Putamen (tissue), 1 donor: ENCODE data around the gene NPB.
"Not testable (repeated sequence)": the region's sequence is repeated elsewhere in the genome, so short reads cannot be mapped to it uniquely, and the experiment has no call there.

Experiments used
- DNase-seq: peaks from one replicate; pipeline ENCODE4 v3.0.0-alpha.2; 2016; ENCODE audit warnings: low spot score

NPB gene

GRCh38 chr17:81912441-81913309 lies 10.6 kb downstream of the NPB start:
- no peak for DNase-seq

DNA sequence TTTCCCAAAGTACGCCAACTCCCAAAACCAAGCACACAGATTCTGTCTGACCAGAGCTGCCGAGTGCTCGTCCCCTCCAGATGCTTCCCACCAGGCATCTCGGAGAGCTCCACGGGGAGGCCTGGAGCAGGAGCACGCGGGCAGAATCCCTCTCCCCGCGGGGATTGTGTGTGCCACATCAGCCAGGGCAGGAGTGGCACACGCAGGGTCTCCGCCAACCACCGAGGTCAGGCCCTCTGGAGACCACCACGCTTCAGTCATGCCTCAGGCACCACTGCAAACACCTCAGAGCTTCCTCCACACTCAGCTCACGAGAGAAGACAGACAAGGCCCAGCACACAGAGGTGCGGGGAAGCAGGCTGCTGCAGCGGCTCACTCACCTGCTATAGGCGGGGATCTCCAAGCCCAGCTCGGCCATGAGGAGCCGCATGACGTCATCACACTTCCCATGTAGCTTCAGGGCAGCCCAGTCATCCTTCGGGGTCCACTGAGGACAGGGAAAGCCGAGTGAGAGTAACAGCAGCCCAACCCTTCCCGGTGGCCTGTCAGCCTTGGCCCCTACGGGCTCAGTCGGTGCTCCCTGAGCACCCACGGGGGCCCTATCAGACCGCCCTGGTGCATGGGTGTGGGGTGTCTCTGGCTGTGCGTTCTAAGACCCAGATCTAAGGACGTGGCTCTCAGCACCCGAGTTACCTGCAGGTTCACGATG lies 11.5 kb downstream of the NPB start:
- no peak for DNase-seq

GRCh38 chr17:81914103-81914850 lies 12.2 kb downstream of the NPB start:
- no peak for DNase-seq

DNA sequence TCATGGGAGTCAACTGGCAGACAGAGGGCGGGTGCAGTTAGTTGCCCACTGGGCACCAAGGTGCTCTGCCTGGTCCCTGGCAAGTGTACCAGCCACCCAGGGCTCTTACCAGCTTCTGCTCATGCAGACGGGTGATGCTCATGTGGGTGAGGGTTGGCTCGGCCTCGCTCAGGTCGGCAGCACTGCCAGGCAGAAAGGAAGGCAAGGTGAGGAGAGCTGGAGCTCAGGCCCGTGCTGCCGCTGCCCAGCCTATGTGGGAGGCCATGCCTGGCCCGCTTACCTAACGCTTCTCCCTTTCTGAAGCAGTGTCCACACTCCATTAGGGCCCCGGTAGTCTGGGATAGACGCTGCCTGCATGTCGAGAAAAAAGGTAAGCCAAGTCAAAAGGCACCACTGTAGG lies 13.3 kb downstream of the NPB start:
- no peak for DNase-seq

- DNase-seq, result no peak
Observed at GRCh38 chr17:81916234-81917001, 14.4 kb downstream of the NPB start.

DNA sequence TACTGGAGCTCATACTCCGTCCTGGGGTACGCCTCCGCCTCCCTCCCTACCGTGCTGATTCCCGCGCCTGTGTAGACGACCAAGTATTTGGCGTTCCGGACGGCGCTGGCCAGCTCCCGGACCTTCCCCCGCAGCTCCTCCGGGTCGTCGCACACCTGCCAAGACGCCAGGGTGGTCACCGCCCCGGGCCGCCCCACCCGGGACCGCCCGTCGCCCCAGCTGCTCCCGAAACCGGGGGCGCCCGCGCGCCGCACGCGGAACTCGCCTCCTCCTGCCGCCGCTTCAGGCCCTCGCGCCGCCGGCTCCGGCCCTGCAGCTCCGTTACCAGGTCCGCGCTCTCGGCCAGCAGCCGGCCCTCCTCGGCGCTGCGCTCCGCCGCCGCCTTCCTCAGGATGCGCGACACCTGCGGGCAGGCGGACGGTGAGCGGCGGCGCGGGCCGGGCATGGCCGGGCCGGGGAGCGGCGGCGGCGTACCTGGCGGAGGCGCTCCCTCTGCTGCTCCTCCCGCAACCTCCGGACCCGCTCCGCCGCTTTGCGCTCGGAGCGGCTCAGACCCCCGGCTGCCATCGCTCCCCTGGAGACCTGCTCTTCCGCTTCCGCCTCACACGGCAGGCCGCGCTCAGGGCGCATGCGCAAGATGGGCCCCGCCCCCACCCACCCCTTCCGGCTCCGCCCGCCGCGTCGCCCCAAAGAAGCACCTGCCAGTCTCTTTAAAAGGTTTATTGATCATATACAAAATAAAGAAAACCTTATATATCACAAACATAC lies 15.7 kb downstream of the NPB start, which contains the start of gene SIRT7:
Gene SIRT7 (minus strand): TSS at position 612 of the 768 bp plus-strand sequence. CDS start 45 bp downstream, at position 567.
- DNase-seq, result peak; percentile 80

- not testable (repeated sequence) for DNase-seq
Observed at GRCh38 chr17:81918333-81918669, 16.3 kb downstream of the NPB start.

DNA sequence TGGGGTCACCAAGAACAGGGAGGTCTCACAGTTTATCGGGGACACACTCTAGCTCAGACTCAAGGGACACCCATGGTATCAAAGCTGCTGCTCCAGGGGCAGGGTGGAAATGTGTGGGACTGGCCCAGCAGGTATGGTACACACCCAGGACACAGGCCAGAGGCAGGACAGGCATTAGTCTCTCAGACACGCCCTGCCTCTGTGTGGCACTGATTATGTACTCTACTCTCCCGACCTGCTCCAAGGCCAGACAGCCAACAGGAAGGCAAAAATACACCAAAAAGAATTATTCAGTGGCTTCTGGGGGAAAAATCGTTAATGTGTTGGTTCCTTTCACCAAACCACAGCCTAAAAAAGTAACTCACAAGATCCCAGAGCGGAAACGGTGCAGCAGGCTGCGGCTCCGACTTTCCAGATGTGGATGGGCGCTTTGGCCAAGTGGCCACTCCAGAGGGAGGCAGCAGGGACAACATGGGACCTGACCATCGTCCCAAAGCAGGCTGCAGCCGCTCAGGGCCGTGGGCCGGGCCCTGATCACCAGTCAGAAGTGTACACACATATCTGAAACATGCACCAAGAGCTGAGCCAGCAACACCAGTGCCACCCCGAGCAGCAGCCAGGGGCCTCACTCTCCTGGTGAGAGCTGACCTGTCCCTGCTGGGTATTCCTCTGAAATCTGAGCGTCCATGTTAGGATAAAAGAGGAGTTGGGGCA lies 17.0 kb downstream of the NPB start:
- no peak for DNase-seq

DNA sequence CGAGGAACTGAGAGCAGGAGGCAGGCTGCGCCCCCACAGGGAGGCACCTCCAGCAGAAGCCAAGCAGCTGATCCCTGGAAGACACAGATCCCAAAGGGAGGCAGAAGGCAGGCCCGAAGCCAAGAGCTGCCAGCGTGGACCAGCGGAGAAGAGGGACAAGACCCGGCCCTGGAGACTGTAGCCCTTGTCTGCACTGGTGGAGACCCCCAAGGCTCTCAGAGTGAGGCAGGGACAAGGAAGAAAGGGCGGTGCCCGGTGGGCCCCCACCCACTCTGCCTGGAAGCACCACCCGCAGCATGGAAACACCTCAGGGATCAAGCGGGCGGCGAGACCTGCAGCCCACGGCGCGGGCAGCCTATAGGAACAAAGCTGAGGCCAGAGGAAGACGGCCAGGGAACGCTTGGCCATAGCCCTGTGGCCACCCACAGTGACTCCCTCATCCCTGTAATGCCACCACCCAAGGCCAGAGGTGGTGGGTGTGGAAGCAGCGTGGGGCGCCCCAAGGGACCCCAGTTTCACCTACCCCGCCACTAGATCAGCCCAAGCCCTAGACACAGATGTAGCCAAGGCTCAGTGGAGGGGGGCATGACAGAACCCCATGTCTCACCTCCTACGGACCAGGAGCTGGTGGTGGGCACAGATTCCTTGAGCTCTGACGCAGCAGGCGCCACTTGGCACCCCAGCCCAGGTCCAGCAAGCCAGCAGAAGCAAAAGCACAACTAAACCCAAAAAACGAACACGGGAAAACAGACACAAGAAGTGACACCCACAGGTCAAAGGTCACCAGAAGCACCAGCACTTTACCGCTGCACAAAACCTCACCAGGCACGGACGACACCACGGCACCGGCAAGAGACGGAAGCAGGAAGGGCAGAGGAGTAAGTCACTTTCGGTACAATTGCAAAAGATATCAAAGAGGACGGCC lies 18.8 kb downstream of the NPB start:
- DNase-seq, result no peak

DNA sequence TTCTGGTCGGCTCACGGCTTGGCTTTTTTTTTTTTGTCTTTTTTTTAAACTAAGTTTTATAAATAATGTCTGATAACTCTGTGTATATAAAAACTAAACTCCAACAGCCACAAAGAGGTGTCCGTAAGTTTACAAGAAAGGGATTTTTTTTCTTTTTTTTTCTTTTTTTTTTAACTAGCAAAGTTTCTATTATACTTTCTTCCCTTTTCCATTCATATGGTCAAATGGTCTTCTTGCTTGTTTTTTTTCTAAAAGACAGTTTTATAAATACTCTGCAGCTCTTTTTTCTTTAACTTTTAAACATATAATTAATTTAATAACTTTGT lies 19.5 kb downstream of the NPB start:
- DNase-seq, result no peak

DNA sequence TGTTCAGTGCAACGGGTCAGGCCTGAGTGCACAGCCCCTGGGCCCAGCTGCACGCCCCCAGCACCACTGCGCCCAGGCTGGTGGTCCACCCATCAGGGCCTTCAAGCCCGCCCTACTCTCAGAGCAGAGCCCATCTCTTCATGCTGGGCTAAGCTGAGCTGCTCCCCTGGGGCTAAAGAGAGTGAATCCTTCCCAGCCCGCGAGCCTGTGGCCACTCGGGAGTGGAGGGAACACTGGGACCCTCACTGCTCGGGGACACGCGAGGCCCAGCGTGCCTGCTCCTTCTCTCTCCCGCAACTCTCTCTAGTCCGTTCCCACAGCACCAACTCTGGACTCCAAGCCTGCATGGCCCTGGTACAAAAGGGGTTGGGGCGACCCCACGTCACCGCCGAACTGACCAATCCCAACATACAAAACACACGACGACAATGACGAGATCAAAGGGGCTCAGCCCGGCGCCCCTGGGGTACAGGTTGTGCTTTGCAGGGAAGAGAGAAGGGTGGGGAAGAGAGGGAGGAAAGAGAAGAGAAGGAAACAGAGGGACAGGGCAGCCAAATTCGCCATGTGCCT lies 20.0 kb downstream of the NPB start:
- no peak for DNase-seq

DNA sequence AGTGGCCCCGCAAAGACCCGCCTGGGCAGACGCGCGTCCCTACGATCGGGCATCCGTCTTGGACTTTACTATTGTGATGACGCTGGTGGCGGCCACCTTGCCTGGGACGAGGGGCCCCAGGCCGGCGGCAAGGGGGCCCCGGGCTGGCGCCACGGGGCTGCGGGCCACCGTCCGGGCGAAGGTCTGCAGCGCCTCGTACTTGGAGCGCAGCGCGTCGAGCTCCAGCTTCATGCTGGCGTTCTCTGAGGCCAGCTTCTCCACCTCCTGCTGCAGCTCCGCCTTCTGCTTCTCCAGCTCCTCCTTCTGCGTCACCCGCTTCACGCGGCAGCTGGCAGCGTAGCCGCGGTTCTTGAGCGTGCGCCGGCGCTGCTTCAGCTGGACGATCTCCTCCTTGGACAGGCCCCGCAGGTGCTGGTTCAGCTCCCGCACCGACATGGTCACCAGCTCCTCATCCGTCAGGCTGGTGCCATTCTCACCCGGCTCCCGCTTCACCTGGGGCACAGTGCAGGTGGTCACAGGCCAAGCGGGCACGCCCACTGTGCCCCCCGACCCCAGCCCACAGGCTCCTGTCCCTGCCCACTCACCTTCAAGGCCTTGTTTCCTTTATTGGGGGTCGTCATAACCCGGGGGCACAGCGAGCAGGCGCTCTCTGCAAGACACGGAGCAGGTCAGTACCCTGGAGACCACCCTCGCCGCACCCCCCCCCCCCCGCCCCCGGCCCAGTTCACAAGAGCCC lies 20.7 kb downstream of the NPB start:
- no peak for DNase-seq

GRCh38 chr17:81923302-81924260 lies 21.5 kb downstream of the NPB start:
- DNase-seq, result no peak

DNA sequence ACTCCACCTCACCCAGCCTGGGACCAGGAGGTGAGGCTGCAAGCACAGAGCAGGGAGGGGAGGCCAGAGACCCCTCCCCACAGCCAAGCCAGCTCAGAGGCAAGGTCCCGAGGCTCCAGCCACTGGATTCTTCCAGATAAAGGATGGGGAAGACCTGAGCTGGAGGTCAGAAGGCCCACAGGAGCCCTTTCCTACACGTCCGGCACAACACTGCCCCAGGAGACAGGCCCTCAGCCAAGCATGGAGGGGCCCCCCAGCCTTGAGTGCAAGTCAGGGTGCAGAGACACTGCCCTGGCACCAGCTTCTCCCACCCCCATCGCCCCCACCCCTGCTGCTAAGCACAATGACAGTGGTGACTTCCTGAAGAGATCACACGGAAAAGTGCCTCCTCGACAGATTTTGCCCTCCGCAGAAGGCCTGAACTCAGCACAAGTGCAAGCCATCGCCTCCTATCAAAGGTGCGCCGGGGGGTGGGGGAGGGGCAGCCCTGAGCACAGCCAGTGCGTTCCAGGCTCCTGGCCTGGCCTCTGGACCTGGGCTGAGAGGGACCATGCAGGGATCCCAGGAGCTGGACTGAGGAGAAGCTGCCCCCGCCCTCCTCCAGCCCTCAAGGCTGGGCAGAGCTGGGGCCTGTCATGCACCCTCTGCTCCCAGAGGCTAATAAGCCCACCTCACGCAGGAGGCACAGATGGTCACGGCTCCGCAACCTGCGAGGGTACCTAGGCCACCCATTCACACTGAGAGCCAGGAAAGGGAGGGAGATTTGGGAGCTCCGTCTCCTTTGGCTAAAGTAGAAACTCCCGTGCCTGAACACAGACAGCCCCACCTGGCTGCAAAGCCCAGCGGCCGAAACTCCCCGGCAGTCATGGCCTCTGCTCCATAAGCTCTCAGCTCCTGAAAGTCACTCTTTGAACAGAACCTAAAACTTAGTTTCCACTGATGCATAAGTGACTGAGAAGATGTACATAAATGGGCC lies 22.8 kb downstream of the NPB start:
- no peak for DNase-seq

DNA sequence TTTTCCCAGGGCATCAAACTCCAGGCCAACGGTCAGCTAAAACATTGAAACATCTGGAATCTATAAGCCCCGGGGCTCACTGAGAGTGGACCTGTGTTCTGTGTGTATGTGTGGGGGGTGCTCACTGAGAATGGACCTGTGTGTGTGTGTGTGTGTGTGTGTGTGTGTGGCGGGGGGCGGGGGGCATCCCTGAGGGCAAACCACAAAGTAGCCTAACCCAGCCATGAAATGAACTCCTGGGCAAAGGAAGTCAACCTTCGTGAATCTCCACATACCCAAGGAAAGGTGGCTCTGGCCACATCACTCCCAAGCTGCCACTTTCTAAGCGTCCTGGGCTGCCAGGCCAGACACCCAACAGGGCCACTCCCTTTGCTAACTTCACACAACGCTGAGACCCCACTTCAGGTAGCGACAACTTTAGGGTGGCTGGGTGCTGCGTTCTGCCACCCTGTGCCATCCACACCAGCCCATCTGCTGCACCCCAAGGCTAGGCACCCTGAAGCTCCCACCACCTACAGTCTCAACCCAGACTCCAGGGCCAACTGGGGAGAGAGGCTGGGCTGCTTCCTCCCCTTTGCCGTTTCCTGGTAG lies 23.9 kb downstream of the NPB start:
- no peak for DNase-seq
